ENCODE measurements around the gene GRHL3. TPM values are rescaled to one million over a fixed set of nuclear protein-coding genes. Genes with fewer than 3 reads are reported as not detected.

The GRHL3 gene
- total RNA-seq, 1 donor from 2014 or later = 9.9 TPM

DNA sequence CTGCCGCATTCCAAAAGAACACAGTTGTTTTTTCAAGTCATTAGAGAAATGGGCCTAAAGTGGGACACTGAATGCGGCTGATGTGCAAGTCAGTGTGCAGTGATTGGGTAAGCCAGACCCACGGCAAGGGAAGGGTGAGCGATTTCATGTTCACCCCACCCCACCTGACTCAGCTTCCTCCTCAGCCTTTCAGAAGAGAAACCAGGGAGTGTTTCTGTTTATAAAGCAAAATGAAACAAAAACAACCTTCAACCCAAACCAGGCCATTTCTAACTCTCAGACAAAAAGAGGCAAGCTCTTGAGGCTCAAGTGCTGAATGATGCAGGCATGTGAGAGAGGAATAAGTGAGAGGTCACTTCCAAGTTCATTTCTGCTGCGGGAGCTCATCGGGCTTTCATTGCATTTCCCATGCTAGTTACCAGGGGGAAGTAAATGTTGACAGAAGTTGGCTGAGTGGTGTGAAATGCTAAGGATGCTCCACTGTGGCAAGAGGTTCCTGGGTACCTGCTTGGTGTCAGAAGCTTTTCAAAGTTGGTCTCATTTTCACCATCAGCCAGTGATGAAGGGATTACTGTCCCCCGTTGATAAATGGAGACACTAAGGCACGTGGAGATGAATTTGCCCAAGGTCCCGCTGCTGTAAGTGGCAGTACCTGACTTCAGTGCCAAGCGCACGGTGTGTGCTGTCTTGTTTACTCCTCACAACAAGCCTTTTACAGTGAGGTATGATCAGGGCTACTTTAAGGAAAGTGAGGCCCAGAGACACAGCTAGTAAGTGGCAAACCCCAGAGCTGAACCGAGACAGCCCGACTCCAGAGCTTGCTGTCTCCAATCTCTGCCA is 65.3 kb downstream of the GRHL3 start:
- peak overlapping the region; percentile 19 for H3K4me3 ChIP-seq (ENCODE audit: low read depth, low read length)
- no peak for DNase-seq (ENCODE audit: low read depth)
- TF ChIP-seq, protein P1, sequence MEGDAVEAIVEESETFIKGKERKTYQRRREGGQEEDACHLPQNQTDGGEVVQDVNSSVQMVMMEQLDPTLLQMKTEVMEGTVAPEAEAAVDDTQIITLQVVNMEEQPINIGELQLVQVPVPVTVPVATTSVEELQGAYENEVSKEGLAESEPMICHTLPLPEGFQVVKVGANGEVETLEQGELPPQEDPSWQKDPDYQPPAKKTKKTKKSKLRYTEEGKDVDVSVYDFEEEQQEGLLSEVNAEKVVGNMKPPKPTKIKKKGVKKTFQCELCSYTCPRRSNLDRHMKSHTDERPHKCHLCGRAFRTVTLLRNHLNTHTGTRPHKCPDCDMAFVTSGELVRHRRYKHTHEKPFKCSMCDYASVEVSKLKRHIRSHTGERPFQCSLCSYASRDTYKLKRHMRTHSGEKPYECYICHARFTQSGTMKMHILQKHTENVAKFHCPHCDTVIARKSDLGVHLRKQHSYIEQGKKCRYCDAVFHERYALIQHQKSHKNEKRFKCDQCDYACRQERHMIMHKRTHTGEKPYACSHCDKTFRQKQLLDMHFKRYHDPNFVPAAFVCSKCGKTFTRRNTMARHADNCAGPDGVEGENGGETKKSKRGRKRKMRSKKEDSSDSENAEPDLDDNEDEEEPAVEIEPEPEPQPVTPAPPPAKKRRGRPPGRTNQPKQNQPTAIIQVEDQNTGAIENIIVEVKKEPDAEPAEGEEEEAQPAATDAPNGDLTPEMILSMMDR (conservative IDR thresholded peaks at IDR 0.05; ENCODE audit: low read depth, low read length) = no peak

DNA sequence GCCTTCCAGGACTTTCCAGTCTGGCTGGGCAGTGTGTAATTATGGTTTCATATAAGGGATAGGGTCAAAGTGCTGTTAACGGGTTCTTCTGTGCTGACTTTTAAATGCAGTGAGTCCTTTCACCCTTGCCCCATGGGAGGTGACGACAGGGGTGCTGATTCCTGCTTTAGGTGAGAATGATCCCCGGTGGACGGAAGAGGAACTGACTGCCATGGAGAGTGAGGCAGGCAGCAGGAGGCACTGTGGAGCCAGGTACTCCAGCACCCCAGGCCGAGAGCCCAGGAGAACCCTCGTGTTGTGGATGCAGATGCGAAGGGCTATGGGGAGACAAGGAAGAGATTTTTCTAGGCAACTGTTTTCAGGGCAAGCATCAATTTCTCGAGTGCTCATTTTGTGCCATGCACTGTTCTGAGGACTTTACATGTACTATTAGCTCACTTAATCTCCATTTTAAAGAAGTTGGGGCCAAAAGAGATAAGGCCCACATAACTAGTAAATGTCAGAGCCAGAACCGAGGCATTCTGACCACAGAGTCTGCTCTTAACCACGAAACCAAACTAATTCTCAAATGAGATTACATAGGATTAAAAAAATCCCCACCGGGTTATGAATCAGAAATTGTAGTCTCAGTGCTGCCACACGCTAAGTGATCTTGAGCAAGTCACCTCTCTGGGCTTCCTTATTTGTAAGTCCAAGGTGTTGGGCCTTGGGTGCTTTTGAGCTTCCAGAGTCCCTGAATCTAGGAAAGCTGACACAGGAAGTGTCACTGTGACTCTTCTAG is 66.2 kb downstream of the GRHL3 start:
- TF ChIP-seq, protein P1 (conservative IDR thresholded peaks at IDR 0.05; ENCODE audit: low read depth, low read length) = peak; percentile 75
- DNase-seq (ENCODE audit: low read depth) = no peak
- no peak overlapping the region for H3K4me3 ChIP-seq (ENCODE audit: low read depth, low read length)

DNA sequence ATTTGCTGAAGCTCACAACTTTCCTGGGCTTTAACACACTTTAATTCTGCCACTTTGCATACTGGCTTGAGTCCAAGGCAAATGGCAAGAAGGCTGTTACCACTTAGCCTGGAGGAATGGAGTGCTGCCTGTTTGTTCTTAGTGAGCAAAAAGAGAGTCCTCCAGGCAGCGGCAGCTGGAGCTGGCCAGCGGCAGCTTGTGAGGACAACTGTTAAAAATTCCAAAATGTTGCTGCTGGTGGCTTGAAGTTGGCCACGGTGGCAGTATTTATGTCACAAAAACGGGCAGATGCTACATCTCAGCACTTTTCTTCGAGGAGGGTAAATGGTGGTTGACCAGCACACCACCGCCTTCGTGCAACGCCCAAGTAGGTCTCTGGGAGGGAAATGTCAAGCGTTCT is 67.1 kb downstream of the GRHL3 start:
- no peak for DNase-seq (ENCODE audit: low read depth)
- TF ChIP-seq, protein P1 (conservative IDR thresholded peaks at IDR 0.05; ENCODE audit: low read depth, low read length) = no peak
- H3K4me3 ChIP-seq (ENCODE audit: low read depth, low read length) = no peak overlapping the region

DNA sequence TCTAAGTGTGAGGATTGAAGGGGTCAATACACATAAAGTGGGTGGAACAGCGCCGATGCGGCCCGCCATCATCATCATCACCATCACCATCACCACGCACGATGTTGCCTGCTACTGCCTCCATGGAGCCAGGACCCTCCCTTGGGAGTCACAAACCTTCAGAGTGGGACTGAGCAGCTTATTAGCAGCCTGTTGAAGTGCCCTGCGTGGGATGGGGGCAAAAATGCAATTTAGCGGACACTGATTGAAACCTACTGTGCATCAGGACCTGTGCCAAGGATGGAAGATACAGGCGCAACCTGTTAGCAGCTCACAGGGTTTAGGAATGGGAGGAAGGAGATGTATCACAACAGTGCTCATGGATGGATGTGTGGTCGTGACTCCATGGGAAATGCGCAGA is 67.8 kb downstream of the GRHL3 start:
- DNase-seq (ENCODE audit: low read depth) = no peak
- TF ChIP-seq, protein P1 (conservative IDR thresholded peaks at IDR 0.05; ENCODE audit: low read depth, low read length) = no peak
- H3K4me3 ChIP-seq (ENCODE audit: low read depth, low read length) = no peak overlapping the region

DNA sequence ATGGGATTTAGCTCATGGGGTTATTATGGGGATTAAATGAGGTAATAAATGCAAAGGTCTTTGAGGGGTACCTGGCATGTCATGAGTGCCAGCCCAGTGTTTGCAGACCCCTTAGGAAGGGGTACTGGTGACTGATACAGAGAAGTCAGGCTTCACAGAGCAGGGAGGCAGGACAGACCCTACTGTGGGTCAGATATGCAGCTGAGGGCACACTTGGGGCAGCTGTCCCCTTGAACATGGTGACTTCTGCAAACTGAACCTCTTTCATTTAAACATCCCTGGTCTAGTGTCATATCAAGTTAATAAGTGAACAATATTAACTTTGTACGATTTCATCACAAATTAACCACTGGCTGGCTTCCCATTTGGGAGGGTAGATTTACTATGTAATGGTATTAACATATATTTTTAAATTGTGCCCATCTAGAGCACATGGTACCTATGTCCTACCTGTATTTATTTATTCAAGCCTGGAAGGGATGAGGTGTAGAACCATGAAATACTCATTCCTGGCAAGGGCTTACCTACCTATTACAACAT is 68.5 kb downstream of the GRHL3 start:
- no peak overlapping the region for H3K4me3 ChIP-seq (ENCODE audit: low read depth, low read length)
- no peak for DNase-seq (ENCODE audit: low read depth)
- TF ChIP-seq, protein P1 (conservative IDR thresholded peaks at IDR 0.05; ENCODE audit: low read depth, low read length) = no peak

DNA sequence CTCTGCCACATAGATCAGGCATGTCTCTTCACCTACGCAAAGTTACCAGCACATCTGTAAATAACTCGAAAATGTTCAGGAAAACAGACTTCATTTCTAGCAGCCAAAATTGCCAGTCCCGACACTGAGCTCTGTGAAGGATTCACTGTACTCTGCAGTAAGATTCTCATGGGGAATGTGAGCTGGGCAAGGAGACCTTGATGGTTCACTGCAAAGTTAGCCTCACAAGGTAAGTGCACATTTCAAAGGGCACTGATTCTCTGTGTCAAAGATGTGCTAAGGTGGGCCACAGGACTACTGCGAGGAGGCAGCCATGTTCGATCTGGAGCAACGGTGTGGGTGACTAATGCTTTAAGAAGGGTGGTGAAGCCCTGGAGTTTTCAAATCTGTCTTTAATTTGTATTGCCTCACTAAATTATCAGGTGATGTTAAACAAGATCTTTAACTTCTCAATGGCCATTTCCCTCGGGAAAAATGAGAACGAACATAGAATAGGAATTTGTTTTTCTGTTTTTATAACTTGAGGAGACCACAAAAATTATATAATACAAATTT is 69.3 kb downstream of the GRHL3 start:
- H3K4me3 ChIP-seq (ENCODE audit: low read depth, low read length) = no peak overlapping the region
- TF ChIP-seq, protein P1 (conservative IDR thresholded peaks at IDR 0.05; ENCODE audit: low read depth, low read length) = no peak
- no peak for DNase-seq (ENCODE audit: low read depth)

Measured in epithelial cell of proximal tubule (primary cell).